H1 (cell line): ENCODE data around the gene F2. TPM values are rescaled to one million over a fixed set of nuclear protein-coding genes. Genes with fewer than 3 reads are reported as not detected.

ENCODE experiments used
- CTCF ChIA-PET: fragments of 300-600 bp; sonication (Branson Sonifier 250); formaldehyde crosslinking; loops from one replicate; lab custom pipeline; 2021; ENCODE audit not compliant: partially characterized antibody; lab: Charles Lee
- POLR2A ChIA-PET: fragments of 300-600 bp; sonication (Branson Sonifier 250); formaldehyde crosslinking; loops from one replicate; lab custom pipeline; 2021; ENCODE audit warnings: inconsistent platforms; ENCODE audit not compliant: partially characterized antibody; lab: Charles Lee
- DNase-seq, 2 experiments: peaks; one replicate each; pipeline versions ENCODE4 v3.0.0 to v3.0.0-alpha.2; 2010 to 2022; ENCODE audit warnings: low spot score in 2 of 2, low read depth in 1 of 2, mixed read lengths in 1 of 2
- FAIRE-seq: peaks from 2 replicates; lab custom pipeline; 2011; peaks lifted over from hg19 to GRCh38; lab: Jason Lieb, UNC
- H2AFZ ChIP-seq: 2 replicates; pipeline ENCODE4 v1.8.1; 2012; ENCODE audit warnings: low read length, inconsistent platforms
- H2AK5ac ChIP-seq: 2 replicates; pipeline ENCODE4 v1.6.1; 2013; ENCODE audit warnings: low read depth, low read length
- H2BK120ac ChIP-seq: replicated peaks from 2 replicates; pipeline ENCODE3; 2013; ENCODE audit warnings: low read depth, low read length, inconsistent platforms
- H2BK12ac ChIP-seq: 2 replicates; pipeline ENCODE4 v1.6.1; 2013; ENCODE audit warnings: low read depth, low read length
- H2BK15ac ChIP-seq: 2 replicates; pipeline ENCODE4 v1.6.1; 2013; ENCODE audit warnings: low read length
- H2BK20ac ChIP-seq: 2 replicates; pipeline ENCODE4 v1.6.1; 2013; ENCODE audit warnings: low read length
- H2BK5ac ChIP-seq: 2 replicates; pipeline ENCODE4 v1.6.1; 2013; ENCODE audit warnings: low read depth, low read length
- H3K14ac ChIP-seq: 2 replicates; pipeline ENCODE4 v1.6.1; 2013; ENCODE audit warnings: inconsistent platforms; ENCODE audit not compliant: insufficient read length
- H3K18ac ChIP-seq: 2 replicates; pipeline ENCODE4 v1.6.1; 2013; ENCODE audit warnings: low read length; ENCODE audit errors: extremely low read depth
- H3K23ac ChIP-seq: 2 replicates; pipeline ENCODE4 v1.6.1; 2013; ENCODE audit warnings: inconsistent platforms; ENCODE audit not compliant: insufficient read length
- H3K23me2 ChIP-seq: 2 replicates; pipeline ENCODE4 v1.6.1; 2013; ENCODE audit warnings: low read depth, low read length
- H3K27ac ChIP-seq: 2 replicates; pipeline ENCODE4 v1.6.1; 2011; ENCODE audit warnings: low read depth, low read length, inconsistent platforms
- H3K27me3 ChIP-seq, 4 experiments: replicated peaks in 1 of 4; 1 replicate in 1 of 4; 2 replicates in 3 of 4; pipeline versions ENCODE4 v1.6.1 to v1.8.1; 2011 to 2013; ENCODE audit warnings: low read length in 3 of 4, mild to moderate bottlenecking in 3 of 4, inconsistent platforms in 2 of 4, mixed read lengths in 2 of 4, moderate library complexity in 1 of 4; ENCODE audit not compliant: control insufficient read depth in 3 of 4, insufficient read depth in 3 of 4; ENCODE audit errors: extremely low read depth in 1 of 4
- H3K36me3 ChIP-seq, 4 experiments: 2 replicates each; pipeline versions ENCODE4 v1.6.1 to v1.8.1; 2011 to 2013; ENCODE audit warnings: mild to moderate bottlenecking in 4 of 4, low read length in 3 of 4, moderate library complexity in 2 of 4, control low read depth in 1 of 4, inconsistent platforms in 1 of 4; ENCODE audit not compliant: insufficient read depth in 4 of 4, control insufficient read depth in 2 of 4
- H3K4ac ChIP-seq: replicated peaks from 2 replicates; pipeline ENCODE3; 2013; ENCODE audit warnings: low read length, low read depth, mixed read lengths, inconsistent platforms; ENCODE audit not compliant: insufficient read length
- H3K4me1 ChIP-seq, 4 experiments: replicated peaks in 1 of 4; 1 replicate in 1 of 4; 2 replicates in 3 of 4; pipeline versions ENCODE4 v1.6.1 to v1.8.1; 2011 to 2013; ENCODE audit warnings: low read length in 3 of 4, inconsistent platforms in 2 of 4, mixed read lengths in 1 of 4; ENCODE audit not compliant: insufficient read depth in 4 of 4, control insufficient read depth in 3 of 4
- H3K4me2 ChIP-seq, 2 experiments: 2 replicates each; pipeline versions ENCODE4 v1.6.1 to v1.8.1; 2011 to 2013; ENCODE audit warnings: low read depth in 2 of 2, low read length in 2 of 2, control low read depth in 1 of 2, inconsistent platforms in 1 of 2, mild to moderate bottlenecking in 1 of 2; ENCODE audit not compliant: insufficient read depth in 1 of 2
- H3K4me3 ChIP-seq, 4 experiments: fragments of 200-600, 300-600 bp in 1 of 4; sonication (generic), shearing (Covaris generic), sonication (Bioruptor Twin) in 1 of 4; 2 replicates each; pipeline versions ENCODE4 v1.5.1 to v1.8.1; 2011 to 2016; ENCODE audit warnings: low read length in 4 of 4, low read depth in 3 of 4, control low read depth in 2 of 4, inconsistent platforms in 2 of 4, mild to moderate bottlenecking in 2 of 4, mixed read lengths in 1 of 4, moderate library complexity in 1 of 4; ENCODE audit not compliant: insufficient read depth in 2 of 4; ENCODE audit errors: extremely low read depth in 1 of 4
- H3K56ac ChIP-seq: replicated peaks from 2 replicates; pipeline ENCODE3; 2013; ENCODE audit warnings: low read depth, mild to moderate bottlenecking, mixed read lengths, low read length, inconsistent platforms; ENCODE audit not compliant: insufficient read length
- H3K79me1 ChIP-seq: 2 replicates; pipeline ENCODE4 v1.6.1; 2013; ENCODE audit warnings: low read depth, low read length, control low read depth
- H3K79me2 ChIP-seq, 2 experiments: 2 replicates each; pipeline versions ENCODE4 v1.6.1 to v1.8.1; 2012 to 2013; ENCODE audit warnings: low read length in 2 of 2, mild to moderate bottlenecking in 2 of 2, inconsistent platforms in 1 of 2; ENCODE audit not compliant: insufficient read depth in 2 of 2, control insufficient read depth in 1 of 2
- H3K9ac ChIP-seq, 4 experiments: replicated peaks in 1 of 4; 1 replicate in 1 of 4; 2 replicates in 3 of 4; pipeline versions ENCODE4 v1.6.1 to v1.8.1; 2011 to 2013; ENCODE audit warnings: low read depth in 3 of 4, low read length in 3 of 4, control low read depth in 2 of 4, mild to moderate bottlenecking in 2 of 4, moderate library complexity in 2 of 4, inconsistent platforms in 1 of 4; ENCODE audit errors: extremely low read depth in 1 of 4
- H3K9me3 ChIP-seq, 2 experiments: 2 replicates each; pipeline versions ENCODE4 v1.6.1 to v1.8.1; 2012 to 2013; ENCODE audit warnings: mild to moderate bottlenecking in 2 of 2, moderate library complexity in 2 of 2, control low read depth in 1 of 2, inconsistent platforms in 1 of 2, low read depth in 1 of 2, low read length in 1 of 2, mixed read lengths in 1 of 2; ENCODE audit not compliant: insufficient read depth in 2 of 2
- H4K20me1 ChIP-seq, 2 experiments: replicated peaks in 1 of 2; 2 replicates each; pipeline versions ENCODE3 to v1.8.1; 2011 to 2013; ENCODE audit warnings: inconsistent platforms in 2 of 2, low read length in 2 of 2, mild to moderate bottlenecking in 1 of 2; ENCODE audit not compliant: insufficient read depth in 2 of 2, control insufficient read depth in 1 of 2
- H4K5ac ChIP-seq: 2 replicates; pipeline ENCODE4 v1.6.1; 2013; ENCODE audit warnings: low read length, low read depth, mixed read lengths, inconsistent platforms; ENCODE audit not compliant: insufficient read length
- H4K8ac ChIP-seq: 2 replicates; pipeline ENCODE4 v1.8.0; 2013; ENCODE audit warnings: mild to moderate bottlenecking, moderate library complexity, low read length, inconsistent platforms; ENCODE audit not compliant: insufficient read depth; ENCODE audit errors: extremely low read depth
- H4K91ac ChIP-seq: replicated peaks from 2 replicates; pipeline ENCODE3; 2013; ENCODE audit warnings: low read length, mixed read lengths, inconsistent platforms; ENCODE audit not compliant: insufficient read length
- BACH1 ChIP-seq: IDR thresholded peaks from 2 replicates; pipeline ENCODE4 v1.6.1; 2012; ENCODE audit warnings: low read length, improper control_type of control experiment
- EP300 ChIP-seq, 2 experiments: IDR thresholded peaks; 1 replicate in 1 of 2; 2 replicates in 1 of 2; pipeline ENCODE4 v1.6.1; 2011 to 2012; ENCODE audit warnings: low read depth in 2 of 2, low read length in 2 of 2, mild to moderate bottlenecking in 2 of 2, borderline replicate concordance in 1 of 2, inconsistent platforms in 1 of 2, moderate library complexity in 1 of 2
- POLR2AphosphoS5 ChIP-seq: IDR thresholded peaks from 2 replicates; pipeline ENCODE4 v1.6.1; 2011; ENCODE audit warnings: low read depth, low read length
- SP4 ChIP-seq: IDR thresholded peaks from 2 replicates; pipeline ENCODE4 v1.6.1; 2012; ENCODE audit warnings: low read length, inconsistent platforms
- SUZ12 ChIP-seq: fragments of 200-600 bp; sonication (generic); IDR thresholded peaks from 2 replicates; pipeline ENCODE4 v1.6.1; 2012; ENCODE audit warnings: mild to moderate bottlenecking, inconsistent platforms, low read length, moderate library complexity, mixed read lengths
- TAF1 ChIP-seq: IDR thresholded peaks from 2 replicates; pipeline ENCODE4 v1.6.1; 2011; ENCODE audit warnings: mild to moderate bottlenecking, low read depth, low read length
- TEAD4 ChIP-seq: IDR thresholded peaks from 2 replicates; pipeline ENCODE4 v1.6.1; 2012; ENCODE audit warnings: low read depth, low read length, inconsistent platforms, mixed read lengths
- WGBS, 2 experiments: shearing (Covaris generic) in 1 of 2; methylation state at CpG; one replicate each; pipeline versions ENCODE4 v1.1.6 to v1.1.7; 2013 to 2015; ENCODE audit warnings: low lambda C conversion rate in 2 of 2, mixed read lengths in 2 of 2, inconsistent platforms in 1 of 2, low coverage in 1 of 2, missing lambda C conversion rate in 1 of 2; ENCODE audit not compliant: insufficient replicate concordance in 2 of 2, insufficient coverage in 1 of 2, insufficient read length in 1 of 2; ENCODE audit errors: extremely low coverage in 1 of 2, missing lambda C conversion rate in 1 of 2; 5-methylcytosine and 5-hydroxymethylcytosine counted together
- polyA plus RNA-seq, 7 experiments: library from polyadenylated mRNA; depleted of rRNA in 3 of 7; stranded (reverse) in 5 of 7; unstranded in 2 of 7; fragments of >200 nt in 5 of 7; fragments of 200-250 nt in 2 of 7; gene quantifications; 1 replicate in 5 of 7; 2 replicates in 1 of 7; 4 replicates in 1 of 7; pipeline versions ENCODE4 v1.2.1 to v1.2.3, GENCODE V29; 2011 to 2013; ENCODE audit warnings: missing spikeins in 2 of 7, mixed read lengths in 2 of 7
- total RNA-seq: library from RNA; stranded (reverse); fragmentation: NEBNext Ultra II Directional; extraction: Animal tissue kit (Norgen Biotek cat#: 25700); gene quantifications from 2 replicates; pipeline ENCODE4 v1.2.1, GENCODE V29; 2021
- TF ChIP-seq, protein P1 (sequence below): IDR thresholded peaks from 2 replicates; pipeline ENCODE4 v1.6.1; 2012; ENCODE audit warnings: inconsistent platforms

F2 gene
- total and polyA plus RNA-seq, 2 of the 8 experiments (the other 6 are each of a cell fraction or from before 2014, with no cell fraction given), result 0.11 TPM; not detected in 1

DNA sequence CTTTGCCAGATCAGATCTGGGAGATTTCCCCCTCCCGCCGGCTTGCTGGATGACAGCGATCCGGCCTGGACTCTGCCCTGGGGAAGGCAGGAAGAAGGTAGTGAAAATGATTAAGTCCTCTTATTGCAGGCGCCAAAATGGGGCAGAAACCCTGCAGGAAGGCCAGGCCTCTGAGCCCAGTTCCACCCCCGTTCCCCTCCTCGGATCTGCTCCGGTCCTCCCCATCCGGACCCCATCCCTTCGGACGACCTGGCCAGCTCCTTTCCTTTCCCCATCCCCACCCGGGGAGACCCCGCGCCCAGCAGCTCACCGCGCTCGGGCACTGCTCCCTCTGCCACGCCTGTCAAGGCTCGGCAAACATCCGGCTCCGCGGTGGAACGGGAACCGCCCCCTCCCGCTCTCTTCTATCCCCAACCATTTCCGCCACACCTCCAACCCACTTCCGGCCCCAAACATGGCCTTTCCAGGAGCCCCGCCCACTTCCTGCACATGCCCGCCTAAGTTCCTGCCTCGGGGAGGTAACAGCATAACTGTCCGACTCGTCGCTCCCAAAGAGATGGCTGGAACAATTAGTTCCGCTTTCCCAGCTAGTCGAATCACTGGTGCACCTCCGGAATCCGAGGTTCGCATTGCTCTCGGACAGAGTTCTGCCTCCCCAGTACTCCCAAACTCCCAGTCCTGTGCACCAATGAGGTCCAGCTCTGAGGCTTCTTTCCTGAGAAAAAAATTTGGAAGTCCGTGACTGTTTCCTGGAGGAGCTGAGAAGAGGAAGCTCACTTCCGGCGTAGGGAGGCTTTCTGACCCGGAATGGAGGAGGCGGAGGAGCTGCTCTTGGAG is 18.6 kb upstream of the F2 start, which contains the start of the genes ARHGAP1 and ZNF408:
TSS of gene ARHGAP1 (minus strand) at position 379 of the 837 bp plus-strand sequence. CDS start 4,512 bp downstream, outside the sequence.
TSS of gene ZNF408 (plus strand) at position 791 of the 837 bp plus-strand sequence. CDS start at position 808, 17 bp downstream.
- Histone ChIP-seq H3K36me3 (peaks cover 16 to 33% (median 29%) of the 10 kb centered on the region in 4 experiments), H3K14ac (no peak within 1 kb of the TSS), H3K4me3 (peak within 1 kb of the TSS; percentile 59 to 100 (median 96)), H3K4me2 (peak within 1 kb of the TSS; percentile 51 to 89), H4K20me1 (peaks cover 0 to 5% of the 10 kb centered on the region in 2 experiments), H2BK120ac (peak within 1 kb of the TSS; percentile 34), H3K23me2 (peaks cover 9% of the 10 kb centered on the region; the same call in 1 of the 2 replicates), H3K27me3 (no peaks in the 10 kb centered on the region), H2AFZ (peak within 1 kb of the TSS; percentile 100), H4K5ac (peak within 1 kb of the TSS; percentile 79), H3K27ac (peak within 1 kb of the TSS; percentile 98), H3K9ac (peak within 1 kb of the TSS; percentile 77 to 99 (median 95)), H2BK15ac (no peak within 1 kb of the TSS), H3K79me1 (no peaks in the 10 kb centered on the region), H2BK12ac (peak within 1 kb of the TSS; percentile 82; the same call in 1 of the 2 replicates), H3K4me1 (no peaks in the 10 kb centered on the region; a peak in 4 of 7 replicates), H3K56ac (peak within 1 kb of the TSS; percentile 50), H3K79me2 (peaks cover 3 to 16% of the 10 kb centered on the region in 2 experiments; a peak in 2 of 4 replicates), H3K23ac (no peak within 1 kb of the TSS), H4K91ac (peak within 1 kb of the TSS; percentile 88), H3K4ac (no peak within 1 kb of the TSS), H2AK5ac (no peak within 1 kb of the TSS), H2BK5ac (peak within 1 kb of the TSS; percentile 98), H3K9me3 (no peaks in the 10 kb centered on the region), H4K8ac (peak within 1 kb of the TSS; percentile 99; the same call in 1 of the 2 replicates), H3K18ac (peak within 1 kb of the TSS; percentile 92), H2BK20ac (peak within 1 kb of the TSS; percentile 28; the same call in 1 of the 2 replicates)
- ChIA-PET POLR2A (interaction anchor here (0.7 to 5.2 kb wide), 18 partner anchors 11 to 1148 kb away, joined by 3 to 18 read pairs (median 3); partner anchors contain the start of genes CSTPP1, F2 and NUP160), CTCF (interaction anchor here (0.7 to 1.5 kb wide), 4 partner anchors 30 to 309 kb away, joined by 3 to 4 read pairs (median 3); partner anchors contain the start of gene CHRM4)
- WGBS, 2 experiments, result 1% methylated on average over 42 of the region's 44 CpGs; no CpG with 5 or more reads in 1 of the 2 experiments
- DNase-seq (peak; percentile 96 to 97), FAIRE-seq (peak; percentile 69)
- TF ChIP-seq EP300 (IDR thresholded peaks at IDR 0.05; ENCODE audit: borderline replicate concordance in 1 of 2, low read depth in 2 of 2, low read length in 2 of 2), result peak in 1 of 2 experiments; percentile 27; a peak in 1 of 3 replicates
- no peak for TF ChIP-seq BACH1
- TF ChIP-seq TEAD4, result peak; percentile 31; the same call in 1 of the 2 replicates
- peak; percentile 40; the same call in 1 of the 2 replicates for TF ChIP-seq POLR2AphosphoS5
- TF ChIP-seq TAF1, result peak; percentile 85
- TF ChIP-seq, protein P1, sequence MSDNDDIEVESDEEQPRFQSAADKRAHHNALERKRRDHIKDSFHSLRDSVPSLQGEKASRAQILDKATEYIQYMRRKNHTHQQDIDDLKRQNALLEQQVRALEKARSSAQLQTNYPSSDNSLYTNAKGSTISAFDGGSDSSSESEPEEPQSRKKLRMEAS, result peak; percentile 73
- peak; percentile 38 for TF ChIP-seq SP4
- TF ChIP-seq SUZ12, result no peak
